CD14-positive monocyte (primary cell): Measurements from ENCODE around the gene DEAF1. TPM values are rescaled to one million over a fixed set of nuclear protein-coding genes. Genes with fewer than 3 reads are reported as not detected.

Experiments
- DNase-seq, 3 donors: peaks; one replicate each; pipeline ENCODE4 v3.0.0-alpha.2; 2011 to 2022
- H2AFZ ChIP-seq: 2 replicates; pipeline ENCODE4 v1.6.0; 2012; ENCODE audit warnings: mild to moderate bottlenecking, low read depth, low read length, inconsistent platforms; ENCODE audit not compliant: insufficient read depth, poor library complexity, severe bottlenecking
- H3K27ac ChIP-seq, 2 donors: 1 replicate in 1 of 2; 2 replicates in 1 of 2; pipeline ENCODE4 v1.5.1; 2012 to 2013; ENCODE audit warnings: low read length in 2 of 2, control low read depth in 1 of 2, inconsistent platforms in 1 of 2, low read depth in 1 of 2, mild to moderate bottlenecking in 1 of 2
- H3K27me3 ChIP-seq, 2 donors: one replicate each; pipeline versions ENCODE4 v1.6.0 to v1.6.1; 2011 to 2013; ENCODE audit warnings: low read length in 2 of 2; ENCODE audit not compliant: control insufficient read depth in 2 of 2, insufficient read depth in 2 of 2
- H3K36me3 ChIP-seq, 2 donors: replicated peaks in 1 of 2; 1 replicate in 1 of 2; 2 replicates in 1 of 2; pipeline versions ENCODE4 v1.5.1 to v1.6.1; 2012 to 2013; ENCODE audit warnings: low read length in 2 of 2, control low read depth in 1 of 2, inconsistent platforms in 1 of 2, mild to moderate bottlenecking in 1 of 2; ENCODE audit not compliant: insufficient read depth in 2 of 2, control insufficient read depth in 1 of 2
- H3K4me1 ChIP-seq, 2 donors: 1 replicate in 1 of 2; 2 replicates in 1 of 2; pipeline versions ENCODE4 v1.5.1 to v1.6.1; 2012 to 2013; ENCODE audit warnings: low read length in 2 of 2, control low read depth in 1 of 2, inconsistent platforms in 1 of 2, mild to moderate bottlenecking in 1 of 2, moderate library complexity in 1 of 2; ENCODE audit not compliant: insufficient read depth in 2 of 2, control insufficient read depth in 1 of 2
- H3K4me2 ChIP-seq: replicated peaks from 2 replicates; pipeline ENCODE3; 2012; ENCODE audit warnings: low read length, moderate library complexity, mild to moderate bottlenecking; ENCODE audit not compliant: poor library complexity, severe bottlenecking; ENCODE audit errors: extremely low read depth
- H3K4me3 ChIP-seq, 3 experiments: fragments of 200-600 bp in 1 of 3; sonication (generic) in 1 of 3; replicated peaks in 1 of 3; 1 replicate in 2 of 3; 2 replicates in 1 of 3; pipeline ENCODE4 v1.5.1; 2011 to 2013; ENCODE audit warnings: low read length in 3 of 3, mild to moderate bottlenecking in 3 of 3, control low read depth in 2 of 3, low read depth in 2 of 3, inconsistent platforms in 1 of 3, moderate library complexity in 1 of 3
- H3K79me2 ChIP-seq: 2 replicates; pipeline ENCODE4 v1.6.0; 2012; ENCODE audit warnings: mild to moderate bottlenecking, control low read depth, inconsistent platforms, low read length, moderate library complexity; ENCODE audit not compliant: insufficient read depth
- H3K9ac ChIP-seq: 2 replicates; pipeline ENCODE4 v1.6.0; 2017; ENCODE audit warnings: low read length, mild to moderate bottlenecking; ENCODE audit not compliant: insufficient read depth, poor library complexity, severe bottlenecking
- H3K9me3 ChIP-seq, 2 donors: replicated peaks in 1 of 2; 1 replicate in 1 of 2; 2 replicates in 1 of 2; pipeline versions ENCODE4 v1.5.1 to v1.6.1; 2012 to 2013; ENCODE audit warnings: low read length in 2 of 2, control low read depth in 1 of 2; ENCODE audit not compliant: control insufficient read depth in 1 of 2, insufficient read depth in 1 of 2
- H4K20me1 ChIP-seq: 2 replicates; pipeline ENCODE4 v1.6.0; 2012; ENCODE audit warnings: mild to moderate bottlenecking, low read length, control low read depth, moderate library complexity; ENCODE audit not compliant: insufficient read depth
- H3K27ac Mint-ChIP-seq, 7 donors: one replicate each; pipeline ENCODE4 v1.8.0; 2020; ENCODE audit warnings: mild to moderate bottlenecking in 7 of 7, mixed read lengths in 7 of 7, moderate library complexity in 6 of 7, inconsistent platforms in 2 of 7
- H3K27me3 Mint-ChIP-seq, 3 donors: one replicate each; pipeline ENCODE4 v1.8.0; 2021 to 2022; ENCODE audit warnings: low read depth in 3 of 3, mild to moderate bottlenecking in 3 of 3, mixed read lengths in 3 of 3, moderate library complexity in 3 of 3, inconsistent platforms in 1 of 3
- H3K36me3 Mint-ChIP-seq, 2 donors: one replicate each; pipeline ENCODE4 v1.8.0; 2020; ENCODE audit warnings: mixed read lengths in 2 of 2, inconsistent platforms in 1 of 2, mild to moderate bottlenecking in 1 of 2
- H3K4me1 Mint-ChIP-seq: one replicate; pipeline ENCODE4 v1.8.0; 2020; ENCODE audit warnings: mild to moderate bottlenecking, mixed read lengths
- H3K4me3 Mint-ChIP-seq, 2 donors: one replicate each; pipeline ENCODE4 v1.8.0; 2020; ENCODE audit warnings: mild to moderate bottlenecking in 2 of 2, mixed read lengths in 2 of 2, moderate library complexity in 1 of 2
- H3K9me3 Mint-ChIP-seq, 7 donors: one replicate each; pipeline ENCODE4 v1.8.0; 2020 to 2022; ENCODE audit warnings: mixed read lengths in 7 of 7, mild to moderate bottlenecking in 6 of 7, moderate library complexity in 6 of 7, inconsistent platforms in 2 of 7
- CTCF ChIP-seq: fragments of 200-600 bp; IDR thresholded peaks from one replicate; pipeline ENCODE4 v1.8.0; 2022; ENCODE audit warnings: antibody characterized with exemption, mild to moderate bottlenecking
- WGBS: methylation state at CpG from one replicate; pipeline ENCODE4 v1.1.5; 2013; ENCODE audit warnings: missing lambda C conversion rate; ENCODE audit not compliant: insufficient coverage; 5-methylcytosine and 5-hydroxymethylcytosine counted together
- intact Hi-C, 2 donors: fragments of 100-400 bp; cut with micrococcal nuclease; formaldehyde crosslinking; loops; one replicate each; pipeline versions ENCODE4 v1.15.0 to v1.15.1; 2023
- polyA plus RNA-seq, 3 donors: library from polyadenylated mRNA; depleted of rRNA in 1 of 3; unstranded in 2 of 3; stranded (reverse) in 1 of 3; fragments of 300-500 nt in 2 of 3; fragments of >200 nt in 1 of 3; fragmentation: Illumina TruSeq in 2 of 3; gene quantifications; 1 replicate in 2 of 3; 2 replicates in 1 of 3; pipeline ENCODE4 v1.2.3, GENCODE V29; 2012 to 2021

Gene DEAF1
- polyA plus RNA-seq, 3 donors, result 18.0 to 22.3 (median 22.2) TPM

- Histone ChIP-seq H2AFZ (no peak overlapping the region), H3K79me2 (no peaks in the 10 kb centered on the region), H3K4me1 (no peaks in the 10 kb centered on the region), H3K9ac (no peak overlapping the region), H3K27me3 (no peaks in the 10 kb centered on the region), H3K9me3 (peaks cover 0 to 6% of the 10 kb centered on the region in 2 donors), H3K4me2 (no peak overlapping the region), H4K20me1 (no peaks in the 10 kb centered on the region), H3K27ac (no peak overlapping the region), H3K36me3 (peaks cover 44 to 58% of the 10 kb centered on the region in 2 donors), H3K4me3 (no peak overlapping the region)
- intact Hi-C loops, result no loop called here
- WGBS, result 95% methylated on average over 6 of the region's 7 CpGs
- peaks cover 0 to 12% (median 4%) of the 10 kb centered on the region in 7 donors for H3K9me3 Mint-ChIP-seq
- peaks cover 40 to 81% of the 10 kb centered on the region in 2 donors for H3K36me3 Mint-ChIP-seq
- peaks cover 2 to 4% (median 2%) of the 10 kb centered on the region in 3 donors for H3K27me3 Mint-ChIP-seq
- H3K4me1 Mint-ChIP-seq, result no peaks in the 10 kb centered on the region
- no peak overlapping the region for H3K4me3 Mint-ChIP-seq
- no peak overlapping the region for H3K27ac Mint-ChIP-seq
- no peak for DNase-seq
- no peak for TF ChIP-seq CTCF
These were observed 38.2 kb downstream of the DEAF1 start for GRCh38 chr11:656866-657265.

GRCh38 chr11:656426-656825 is 38.6 kb downstream of the DEAF1 start:
- Histone ChIP-seq H3K36me3 (peaks cover 48 to 61% of the 10 kb centered on the region in 2 donors), H2AFZ (no peak overlapping the region), H4K20me1 (no peaks in the 10 kb centered on the region), H3K27ac (no peak overlapping the region), H3K27me3 (no peaks in the 10 kb centered on the region), H3K9me3 (peaks cover 0 to 6% of the 10 kb centered on the region in 2 donors), H3K9ac (no peak overlapping the region), H3K4me2 (no peak overlapping the region), H3K4me1 (no peaks in the 10 kb centered on the region), H3K4me3 (no peak overlapping the region), H3K79me2 (no peaks in the 10 kb centered on the region)
- Mint-ChIP-seq H3K4me3 (no peak overlapping the region), H3K9me3 (peaks cover 0 to 12% (median 4%) of the 10 kb centered on the region in 7 donors), H3K36me3 (peaks cover 42 to 81% of the 10 kb centered on the region in 2 donors), H3K27ac (no peak overlapping the region), H3K4me1 (no peaks in the 10 kb centered on the region), H3K27me3 (peaks cover 2 to 4% (median 2%) of the 10 kb centered on the region in 3 donors)
- intact Hi-C loops, result no loop called here
- DNase-seq, result no peak
- 89% methylated on average over 8 of the region's 14 CpGs for WGBS
- no peak for TF ChIP-seq CTCF
